MM.1S (cell line): ENCODE measurements around the gene CDH19.

ENCODE experiments used
- DNase-seq: peaks from one replicate; pipeline ENCODE4 v3.0.0-alpha.2; 2015
- H2AFZ ChIP-seq: fragments of 300-600 bp; sonication (generic); 2 replicates; pipeline ENCODE4 v1.6.0; 2016; ENCODE audit warnings: antibody characterized with exemption, low read length
- H3F3A ChIP-seq: fragments of 300-600 bp; sonication (generic); 2 replicates; pipeline ENCODE4 v1.6.1; 2016; ENCODE audit warnings: mild to moderate bottlenecking, antibody characterized with exemption, low read length, moderate library complexity, mixed read lengths; ENCODE audit not compliant: insufficient read depth
- H3K27ac ChIP-seq: fragments of 300-600 bp; sonication (generic); 2 replicates; pipeline ENCODE4 v1.5.1; 2016; ENCODE audit warnings: mild to moderate bottlenecking, low read length
- H3K27me3 ChIP-seq: fragments of 300-600 bp; sonication (generic); replicated peaks from 2 replicates; pipeline ENCODE4 v1.6.0; 2016; ENCODE audit warnings: low read length; ENCODE audit not compliant: insufficient read depth
- H3K36me3 ChIP-seq: fragments of 300-600 bp; sonication (generic); replicated peaks from 2 replicates; pipeline ENCODE4 v1.6.1; 2016; ENCODE audit warnings: mild to moderate bottlenecking, low read length, mixed read lengths; ENCODE audit not compliant: insufficient read depth
- H3K4me1 ChIP-seq: fragments of 300-600 bp; sonication (generic); 2 replicates; pipeline ENCODE4 v1.6.1; 2016; ENCODE audit warnings: low read length, mixed read lengths
- H3K4me2 ChIP-seq: fragments of 300-600 bp; sonication (generic); 2 replicates; pipeline ENCODE4 v1.6.0; 2016; ENCODE audit warnings: low read depth, low read length
- H3K4me3 ChIP-seq: fragments of 300-600 bp; sonication (generic); 2 replicates; pipeline ENCODE4 v1.5.1; 2016; ENCODE audit warnings: low read length, mixed read lengths
- H3K79me2 ChIP-seq: fragments of 300-600 bp; sonication (generic); 2 replicates; pipeline ENCODE4 v1.6.1; 2016; ENCODE audit warnings: mixed run types, low read length, mixed read lengths
- H3K9ac ChIP-seq: fragments of 300-600 bp; sonication (generic); 2 replicates; pipeline ENCODE4 v1.6.1; 2016; ENCODE audit warnings: low read length, mixed read lengths
- H3K9me2 ChIP-seq: fragments of 300-600 bp; sonication (generic); replicated peaks from 2 replicates; pipeline ENCODE4 v1.6.1; 2016; ENCODE audit warnings: mild to moderate bottlenecking, low read length, mixed read lengths; ENCODE audit not compliant: insufficient read depth
- H3K9me3 ChIP-seq: fragments of 300-600 bp; sonication (generic); replicated peaks from 2 replicates; pipeline ENCODE4 v1.6.1; 2016; ENCODE audit warnings: mild to moderate bottlenecking, low read length, mixed read lengths; ENCODE audit not compliant: insufficient read depth
- H4K20me1 ChIP-seq: fragments of 300-600 bp; sonication (generic); 2 replicates; pipeline ENCODE4 v1.6.1; 2016; ENCODE audit warnings: mild to moderate bottlenecking, low read length, moderate library complexity, mixed read lengths; ENCODE audit not compliant: insufficient read depth
- EZH2 ChIP-seq: fragments of 300-600 bp; sonication (generic); optimal IDR thresholded peaks from 2 replicates; pipeline ENCODE3; 2017; ENCODE audit warnings: low read depth, mild to moderate bottlenecking, antibody characterized with exemption, low read length, mixed read lengths
- EZH2phosphoT487 ChIP-seq: fragments of 300-600 bp; sonication (generic); IDR thresholded peaks from 2 replicates; pipeline ENCODE4 v1.6.1; 2018; ENCODE audit warnings: antibody characterized with exemption, low read length
- TF ChIP-seq, protein P1 (sequence below): fragments of 300-600 bp; sonication (generic); IDR thresholded peaks from 2 replicates; pipeline ENCODE4 v1.5.1; 2016; ENCODE audit warnings: antibody characterized with exemption, low read length, mixed read lengths

Gene CDH19

DNA sequence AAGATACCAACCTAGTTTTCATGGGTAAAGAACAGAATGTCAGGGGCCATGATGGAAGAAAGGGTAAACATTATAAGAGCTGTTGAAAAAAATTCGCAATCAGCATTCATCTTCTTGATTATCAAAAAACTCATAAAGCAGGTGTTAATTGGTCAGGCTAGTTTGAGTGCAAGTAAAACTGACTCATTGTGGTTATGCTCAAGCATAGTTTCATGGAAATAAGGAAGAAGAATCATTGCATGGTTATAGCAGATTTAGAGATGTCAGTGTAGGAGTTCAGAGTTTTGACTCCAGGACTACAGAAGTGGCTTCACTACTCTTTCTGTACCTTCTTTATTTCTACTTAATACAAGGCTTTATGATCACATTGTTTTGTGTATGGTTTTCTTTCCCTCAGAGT, 26.9 kb upstream of the CDH19 start:
- Histone ChIP-seq H3K27ac (no peak overlapping the region), H3K9ac (no peak overlapping the region), H3F3A (no peaks in the 10 kb centered on the region), H2AFZ (no peak overlapping the region), H3K27me3 (no peaks in the 10 kb centered on the region), H3K36me3 (no peaks in the 10 kb centered on the region), H3K4me2 (no peak overlapping the region), H3K4me3 (no peak overlapping the region), H3K9me2 (no peaks in the 10 kb centered on the region), H3K4me1 (no peaks in the 10 kb centered on the region), H3K9me3 (no peaks in the 10 kb centered on the region), H3K79me2 (no peaks in the 10 kb centered on the region), H4K20me1 (no peaks in the 10 kb centered on the region)
- TF ChIP-seq EZH2 (no peak), EZH2phosphoT487 (no peak)
- TF ChIP-seq, protein P1, sequence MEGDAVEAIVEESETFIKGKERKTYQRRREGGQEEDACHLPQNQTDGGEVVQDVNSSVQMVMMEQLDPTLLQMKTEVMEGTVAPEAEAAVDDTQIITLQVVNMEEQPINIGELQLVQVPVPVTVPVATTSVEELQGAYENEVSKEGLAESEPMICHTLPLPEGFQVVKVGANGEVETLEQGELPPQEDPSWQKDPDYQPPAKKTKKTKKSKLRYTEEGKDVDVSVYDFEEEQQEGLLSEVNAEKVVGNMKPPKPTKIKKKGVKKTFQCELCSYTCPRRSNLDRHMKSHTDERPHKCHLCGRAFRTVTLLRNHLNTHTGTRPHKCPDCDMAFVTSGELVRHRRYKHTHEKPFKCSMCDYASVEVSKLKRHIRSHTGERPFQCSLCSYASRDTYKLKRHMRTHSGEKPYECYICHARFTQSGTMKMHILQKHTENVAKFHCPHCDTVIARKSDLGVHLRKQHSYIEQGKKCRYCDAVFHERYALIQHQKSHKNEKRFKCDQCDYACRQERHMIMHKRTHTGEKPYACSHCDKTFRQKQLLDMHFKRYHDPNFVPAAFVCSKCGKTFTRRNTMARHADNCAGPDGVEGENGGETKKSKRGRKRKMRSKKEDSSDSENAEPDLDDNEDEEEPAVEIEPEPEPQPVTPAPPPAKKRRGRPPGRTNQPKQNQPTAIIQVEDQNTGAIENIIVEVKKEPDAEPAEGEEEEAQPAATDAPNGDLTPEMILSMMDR = no peak
- DNase-seq = no peak

DNA sequence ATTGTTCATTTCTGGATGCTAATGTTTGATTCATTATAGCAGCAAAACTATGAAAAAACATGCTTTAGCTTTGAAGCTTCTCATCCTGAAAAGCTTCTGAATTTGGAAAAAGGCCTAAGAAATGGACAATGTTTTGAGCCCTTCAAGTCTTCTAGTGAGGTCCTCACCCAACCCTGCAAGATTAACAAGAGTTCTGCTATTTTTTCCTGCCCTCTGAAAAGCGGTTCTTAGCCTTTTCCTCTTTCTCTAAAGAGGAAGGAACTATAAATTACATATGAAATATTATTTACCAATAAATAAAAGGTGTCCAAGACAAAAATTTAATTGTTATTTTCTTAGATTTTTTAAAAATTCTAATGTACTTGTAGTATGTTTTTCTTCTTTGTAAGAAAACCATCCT, 19.9 kb upstream of the CDH19 start:
- no peak overlapping the region for H3K4me3 ChIP-seq
- no peak overlapping the region for H3K9ac ChIP-seq
- H3K79me2 ChIP-seq = no peaks in the 10 kb centered on the region
- H3K4me2 ChIP-seq = no peak overlapping the region
- no peaks in the 10 kb centered on the region for H3K9me2 ChIP-seq
- H3K36me3 ChIP-seq = no peaks in the 10 kb centered on the region
- H3K27me3 ChIP-seq = no peaks in the 10 kb centered on the region
- H4K20me1 ChIP-seq = no peaks in the 10 kb centered on the region
- H3K9me3 ChIP-seq = no peaks in the 10 kb centered on the region
- no peak overlapping the region for H3K27ac ChIP-seq
- H3K4me1 ChIP-seq = no peaks in the 10 kb centered on the region
- no peak overlapping the region for H2AFZ ChIP-seq
- H3F3A ChIP-seq = no peaks in the 10 kb centered on the region
- TF ChIP-seq, protein P1 = no peak
- no peak for TF ChIP-seq EZH2phosphoT487
- DNase-seq = no peak

DNA sequence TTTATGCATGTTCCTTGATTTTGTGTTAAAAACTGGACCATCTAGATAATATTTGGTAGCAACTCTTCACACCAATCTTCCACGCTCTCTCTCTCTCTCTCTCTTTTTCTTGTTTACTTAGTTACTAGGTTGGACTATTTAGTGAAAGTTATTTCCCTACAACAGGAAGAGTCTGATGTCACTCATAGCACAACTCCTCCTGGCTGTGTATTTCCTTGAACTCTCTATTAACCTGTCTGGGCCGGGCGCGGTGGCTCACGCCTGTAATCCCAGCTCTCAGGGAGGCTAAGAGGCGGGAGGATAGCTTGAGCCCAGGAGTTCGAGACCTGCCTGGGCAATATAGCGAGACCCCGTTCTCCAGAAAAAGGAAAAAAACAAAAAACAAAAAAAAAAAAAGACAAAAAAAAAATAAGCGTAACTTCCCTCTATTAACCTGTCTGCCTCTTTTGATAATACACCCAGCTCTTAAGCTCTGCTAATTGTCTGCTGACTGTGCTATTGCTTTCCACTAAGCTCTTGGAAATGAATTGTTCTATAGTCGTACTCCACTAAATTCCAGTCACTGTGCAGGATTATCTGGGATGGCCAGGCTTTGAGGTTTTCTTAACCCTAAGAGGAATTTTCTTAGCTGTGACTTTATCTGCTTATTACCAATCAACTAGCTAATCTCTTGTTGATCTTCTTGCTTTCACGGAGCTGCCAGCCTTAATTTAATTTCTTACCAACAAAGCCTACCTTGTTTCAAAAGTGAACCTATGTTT, 18.1 kb upstream of the CDH19 start:
- Histone ChIP-seq H3K9me2 (no peaks in the 10 kb centered on the region), H3K27ac (no peak overlapping the region), H3K4me2 (no peak overlapping the region), H3K27me3 (no peaks in the 10 kb centered on the region), H3K9ac (no peak overlapping the region), H3K79me2 (no peaks in the 10 kb centered on the region), H3K36me3 (no peaks in the 10 kb centered on the region), H3K4me1 (no peaks in the 10 kb centered on the region), H3K4me3 (no peak overlapping the region), H2AFZ (no peak overlapping the region), H3F3A (no peaks in the 10 kb centered on the region), H3K9me3 (no peaks in the 10 kb centered on the region), H4K20me1 (no peaks in the 10 kb centered on the region)
- TF ChIP-seq, protein P1 = no peak
- TF ChIP-seq EZH2phosphoT487 (no peak), EZH2 (no peak)
- no peak for DNase-seq
